ENCODE data around the gene JAZF1. TPM values are rescaled to one million over a fixed set of nuclear protein-coding genes. Genes with fewer than 3 reads are reported as not detected.
A peak's percentile ranks its signal among the peaks of the same experiment; 100 is the strongest.

Gene JAZF1
- total RNA-seq, 1 donor from 2014 or later = 36.1 TPM

GRCh38 chr7:28028471-28028870 lies 152.1 kb downstream of the JAZF1 start:
- Histone ChIP-seq H3K36me3 (no peaks in the 10 kb centered on the region), H3K27ac (peak overlapping the region; percentile 1), H3K27me3 (no peaks in the 10 kb centered on the region), H3K9me3 (no peaks in the 10 kb centered on the region), H3K4me3 (no peak overlapping the region), H3K4me1 (peaks cover 53% of the 10 kb centered on the region)
- TF ChIP-seq CTCF (IDR thresholded peaks at IDR 0.05) = no peak
- TF ChIP-seq POLR2AphosphoS5 (IDR thresholded peaks at IDR 0.05; ENCODE audit: insufficient read depth in 1 of 2, low read depth in 1 of 2) = no peak
- TF ChIP-seq POLR2A (IDR thresholded peaks at IDR 0.05) = no peak
- no peak for DNase-seq (ENCODE audit: extremely low spot score in 2 of 2)
- intact Hi-C loops (cut with DNase I) = no loop called here

DNA sequence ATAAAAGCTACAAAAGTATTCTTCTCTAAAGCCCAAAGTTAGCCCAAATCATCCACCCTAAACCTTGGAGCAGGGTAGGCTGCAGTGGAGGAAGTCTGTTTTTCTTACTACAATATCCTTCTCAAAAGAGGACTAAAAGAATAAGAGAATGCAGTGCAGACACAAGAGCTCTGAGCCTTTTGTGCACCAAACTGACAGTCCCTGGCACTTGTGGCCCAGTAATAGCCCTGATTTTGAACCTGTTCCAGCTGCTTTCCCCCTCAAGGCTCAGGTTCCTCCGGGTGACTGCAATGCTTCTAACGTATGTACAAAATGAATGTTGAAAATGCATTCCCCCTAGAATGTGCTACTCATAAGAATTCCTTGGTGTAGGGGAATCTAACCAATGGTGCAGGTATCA lies 154.4 kb downstream of the JAZF1 start:
- no peak for DNase-seq (ENCODE audit: extremely low spot score in 2 of 2)
- no peaks in the 10 kb centered on the region for H3K36me3 ChIP-seq
- H3K9me3 ChIP-seq = no peaks in the 10 kb centered on the region
- no peaks in the 10 kb centered on the region for H3K27me3 ChIP-seq
- TF ChIP-seq CTCF (IDR thresholded peaks at IDR 0.05) = no peak
- TF ChIP-seq POLR2A (IDR thresholded peaks at IDR 0.05) = no peak
- TF ChIP-seq POLR2AphosphoS5 (IDR thresholded peaks at IDR 0.05; ENCODE audit: insufficient read depth in 1 of 2, low read depth in 1 of 2) = no peak
- H3K4me3 ChIP-seq = no peak overlapping the region
- peaks cover 38% of the 10 kb centered on the region for H3K4me1 ChIP-seq
- H3K27ac ChIP-seq = peak overlapping the region; percentile 21
- intact Hi-C loops (cut with DNase I) = no loop called here

DNA sequence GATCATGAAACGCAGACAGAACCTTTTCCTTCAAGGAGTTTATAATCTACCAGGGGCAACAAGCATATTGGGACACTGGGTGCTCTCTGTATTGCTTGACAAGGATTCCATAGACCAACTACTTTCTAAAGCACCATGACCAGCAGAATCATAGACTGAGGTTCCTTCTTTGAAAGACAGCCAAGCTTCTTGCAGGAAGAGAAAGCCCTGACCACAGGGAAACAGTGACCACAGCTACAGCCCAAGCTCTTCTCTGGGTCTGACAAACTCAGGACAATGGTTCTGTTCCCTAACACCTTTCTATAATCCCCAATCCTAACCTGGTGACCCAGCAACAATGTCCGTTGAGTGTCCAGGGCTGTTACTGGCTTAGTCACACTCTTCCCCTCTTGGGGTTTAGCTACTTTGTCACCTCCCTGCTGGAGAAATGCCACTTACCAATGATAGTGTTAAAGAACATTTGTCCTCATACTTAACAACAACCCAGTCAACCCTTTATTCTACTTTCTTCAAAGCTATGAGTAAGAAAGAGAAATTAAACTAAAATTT lies 155.7 kb downstream of the JAZF1 start:
- Histone ChIP-seq H3K27me3 (no peaks in the 10 kb centered on the region), H3K9me3 (no peaks in the 10 kb centered on the region), H3K4me3 (no peak overlapping the region), H3K27ac (no peak overlapping the region), H3K36me3 (no peaks in the 10 kb centered on the region), H3K4me1 (peaks cover 39% of the 10 kb centered on the region)
- intact Hi-C loops (cut with DNase I) = no loop called here
- no peak for DNase-seq (ENCODE audit: extremely low spot score in 2 of 2)
- no peak for TF ChIP-seq POLR2A (IDR thresholded peaks at IDR 0.05)
- no peak for TF ChIP-seq CTCF (IDR thresholded peaks at IDR 0.05)
- no peak for TF ChIP-seq POLR2AphosphoS5 (IDR thresholded peaks at IDR 0.05; ENCODE audit: insufficient read depth in 1 of 2, low read depth in 1 of 2)

DNA sequence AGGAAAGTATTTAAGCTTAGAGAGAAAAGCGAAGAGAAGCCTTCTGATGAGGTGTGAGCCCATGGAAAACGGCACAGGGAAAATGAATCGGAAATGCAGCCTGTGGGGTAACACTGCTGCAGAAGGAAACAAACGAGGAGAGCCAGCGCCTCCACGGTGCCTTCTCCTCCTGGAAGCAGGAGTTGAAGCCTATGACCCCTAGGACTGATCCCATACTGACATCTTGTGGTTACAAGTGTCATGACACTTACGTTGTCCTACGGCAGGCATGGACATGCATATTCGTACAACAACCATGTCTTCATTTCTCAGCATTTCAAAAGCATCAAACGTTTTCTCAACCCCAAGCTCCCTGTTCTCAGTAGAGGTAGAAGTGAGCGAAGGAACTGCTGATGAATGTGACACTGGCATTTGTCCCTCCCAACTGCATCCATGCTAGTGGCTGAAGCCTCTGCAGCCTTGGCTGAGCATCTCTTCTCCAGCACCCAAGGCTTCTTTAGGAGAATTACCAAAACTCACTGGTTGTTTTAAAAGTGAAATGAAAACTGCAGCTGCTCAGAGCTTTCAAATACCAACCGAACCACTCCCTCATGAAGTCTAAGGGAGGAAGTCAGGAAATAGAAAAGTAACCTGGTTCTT lies 160.2 kb downstream of the JAZF1 start:
- no peak for DNase-seq (ENCODE audit: extremely low spot score in 2 of 2)
- H3K4me1 ChIP-seq = peaks cover 34% of the 10 kb centered on the region
- H3K27me3 ChIP-seq = no peaks in the 10 kb centered on the region
- H3K9me3 ChIP-seq = no peaks in the 10 kb centered on the region
- no peak overlapping the region for H3K4me3 ChIP-seq
- intact Hi-C loops (cut with DNase I) = no loop called here
- H3K27ac ChIP-seq = peak overlapping the region; percentile 3
- H3K36me3 ChIP-seq = no peaks in the 10 kb centered on the region
- TF ChIP-seq POLR2AphosphoS5 (IDR thresholded peaks at IDR 0.05; ENCODE audit: insufficient read depth in 1 of 2, low read depth in 1 of 2) = peak in 1 of 2 donors; percentile 36
- TF ChIP-seq CTCF (IDR thresholded peaks at IDR 0.05) = peak; percentile 55 to 77 (median 76)
- no peak for TF ChIP-seq POLR2A (IDR thresholded peaks at IDR 0.05)

DNA sequence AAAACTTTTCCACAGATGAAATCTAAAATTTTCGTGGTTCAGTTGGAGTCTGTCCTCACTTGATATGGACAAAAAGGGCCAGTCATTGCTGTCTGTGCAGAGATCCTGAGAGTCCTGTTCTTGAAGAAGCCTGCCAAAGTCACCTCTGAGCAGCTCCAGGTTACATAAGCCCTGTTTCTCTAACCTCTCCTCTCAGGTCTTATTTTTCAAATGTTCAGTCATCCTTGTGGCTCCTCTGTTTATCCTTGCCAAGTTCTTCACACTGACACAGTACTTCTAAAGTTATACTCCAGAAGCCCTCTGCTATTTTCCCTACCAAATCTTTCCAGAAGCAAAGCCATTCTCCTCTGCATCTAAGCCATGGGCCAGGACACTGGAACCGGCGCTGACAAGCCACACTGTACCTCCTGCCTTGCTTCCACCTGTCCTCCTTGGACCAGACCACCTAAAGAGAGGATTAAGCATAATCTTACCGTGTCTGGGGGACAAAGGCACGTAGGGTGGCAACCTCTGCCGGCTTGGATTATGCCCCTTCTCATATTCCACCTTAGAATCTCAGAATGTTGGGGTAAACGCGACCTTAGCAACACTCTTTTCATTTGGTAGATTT lies 161.6 kb downstream of the JAZF1 start:
- Histone ChIP-seq H3K27me3 (no peaks in the 10 kb centered on the region), H3K36me3 (no peaks in the 10 kb centered on the region), H3K9me3 (no peaks in the 10 kb centered on the region), H3K27ac (peak overlapping the region; percentile 13), H3K4me3 (no peak overlapping the region), H3K4me1 (peaks cover 32% of the 10 kb centered on the region)
- intact Hi-C loops (cut with DNase I) = no loop called here
- no peak for TF ChIP-seq POLR2A (IDR thresholded peaks at IDR 0.05)
- TF ChIP-seq CTCF (IDR thresholded peaks at IDR 0.05) = no peak
- no peak for TF ChIP-seq POLR2AphosphoS5 (IDR thresholded peaks at IDR 0.05; ENCODE audit: insufficient read depth in 1 of 2, low read depth in 1 of 2)
- no peak for DNase-seq (ENCODE audit: extremely low spot score in 2 of 2)
